BJ (cell line): ENCODE measurements around the gene CHID1. TPM values are rescaled to one million over a fixed set of nuclear protein-coding genes. Genes with fewer than 3 reads are reported as not detected.

ENCODE experiments used
- CTCF ChIA-PET: fragments of 350-600 bp; formaldehyde crosslinking; extraction: SDS; loops from one replicate; lab custom pipeline; 2021; ENCODE audit warnings: antibody characterized with exemption, inconsistent platforms; lab: Yijun Ruan, JAX
- POLR2A ChIA-PET: fragments of 300-600 bp; sonication (Branson Sonifier 250); formaldehyde crosslinking; extraction: SDS; loops from one replicate; lab custom pipeline; 2021; ENCODE audit warnings: antibody characterized with exemption; lab: Charles Lee
- DNase-seq: peaks from one replicate; pipeline ENCODE4 v3.0.0-alpha.2; 2011; ENCODE audit warnings: low read depth
- H3K27me3 ChIP-seq: 2 replicates; pipeline ENCODE4 v1.6.0; 2011; ENCODE audit warnings: low read length; ENCODE audit not compliant: control insufficient read depth, insufficient read depth
- H3K36me3 ChIP-seq: 2 replicates; pipeline ENCODE4 v1.5.1; 2011; ENCODE audit warnings: low read length; ENCODE audit not compliant: control insufficient read depth, insufficient read depth
- H3K4me3 ChIP-seq: 2 replicates; pipeline ENCODE4 v1.5.1; 2011; ENCODE audit warnings: low read depth, mild to moderate bottlenecking, control low read depth, low read length
- polyA plus RNA-seq: library from polyadenylated mRNA; depleted of rRNA; stranded (reverse); fragments of >200 nt; gene quantifications from 2 replicates; pipeline ENCODE4 v1.2.3, GENCODE V29; 2011
- TF ChIP-seq, protein P1 (sequence below): IDR thresholded peaks from 2 replicates; pipeline ENCODE4 v1.5.1; 2011; ENCODE audit warnings: low read depth, mild to moderate bottlenecking, control low read depth, inconsistent platforms, low read length, moderate library complexity; ENCODE audit not compliant: insufficient read depth

The CHID1 gene
- polyA plus RNA-seq, 1 experiment = 178 TPM

DNA sequence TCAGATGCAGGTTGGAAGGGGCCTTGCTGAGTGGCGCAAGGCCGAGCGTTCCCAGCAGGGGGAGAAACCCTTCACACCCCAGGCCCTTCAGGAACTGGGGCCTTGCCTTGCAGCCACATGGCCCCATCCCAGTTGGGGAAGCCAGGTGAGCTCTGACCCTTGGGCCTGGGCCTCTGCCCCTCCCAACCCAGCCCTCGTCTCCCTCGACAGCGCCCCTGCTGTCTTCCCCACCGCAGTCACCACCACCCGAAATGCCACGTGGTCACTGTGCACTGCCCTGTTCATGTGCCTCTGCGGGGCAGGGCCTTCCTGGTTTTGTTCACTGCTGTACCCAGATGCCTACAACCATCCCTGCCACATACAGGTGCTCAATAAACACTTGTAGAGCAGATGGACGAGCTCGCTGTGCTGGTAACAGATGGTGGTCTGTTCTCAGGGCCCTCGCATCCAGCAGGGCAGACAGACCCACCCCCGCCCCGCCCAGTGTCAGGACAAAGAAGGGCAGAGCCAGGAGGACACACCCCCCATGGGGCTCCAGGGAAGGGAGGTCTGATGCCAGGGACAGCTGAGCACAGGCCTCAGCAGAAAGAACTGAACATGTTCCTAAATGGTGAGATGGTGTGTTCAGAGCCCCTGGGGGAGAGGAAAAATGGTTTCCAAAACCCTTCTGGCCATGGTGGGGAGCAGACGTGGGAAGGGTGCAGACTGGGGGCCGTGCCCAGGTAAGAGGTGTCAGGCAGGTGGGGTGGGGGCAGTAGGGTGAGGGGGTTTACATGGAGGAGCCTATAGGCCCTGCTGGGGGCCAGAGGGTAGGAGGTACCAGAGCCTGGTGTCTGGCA lies 72.0 kb downstream of the CHID1 start:
- H3K36me3 ChIP-seq = peaks cover 46% of the 10 kb centered on the region

DNA sequence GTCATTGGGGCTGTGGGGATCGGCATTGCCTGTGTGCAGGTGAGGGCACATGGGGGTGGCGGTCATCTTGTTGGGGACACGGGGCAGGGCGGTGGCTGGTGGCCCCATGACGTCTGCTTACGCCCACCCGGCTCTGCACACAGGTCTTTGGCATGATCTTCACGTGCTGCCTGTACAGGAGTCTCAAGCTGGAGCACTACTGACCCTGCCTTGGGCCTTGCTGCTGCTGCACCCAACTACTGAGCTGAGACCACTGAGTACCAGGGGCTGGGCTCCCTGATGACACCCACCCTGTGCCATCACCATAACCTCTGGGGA lies 72.7 kb downstream of the CHID1 start:
- Histone ChIP-seq H3K4me3 (no peak overlapping the region), H3K36me3 (peaks cover 46% of the 10 kb centered on the region), H3K27me3 (no peaks in the 10 kb centered on the region)
- ChIA-PET CTCF (interaction anchor here (1.3 kb wide), 1 partner anchor 9 kb away, joined by 3 read pairs; no protein-coding TSS in a partner anchor), POLR2A (no interaction called here)
- TF ChIP-seq, protein P1, sequence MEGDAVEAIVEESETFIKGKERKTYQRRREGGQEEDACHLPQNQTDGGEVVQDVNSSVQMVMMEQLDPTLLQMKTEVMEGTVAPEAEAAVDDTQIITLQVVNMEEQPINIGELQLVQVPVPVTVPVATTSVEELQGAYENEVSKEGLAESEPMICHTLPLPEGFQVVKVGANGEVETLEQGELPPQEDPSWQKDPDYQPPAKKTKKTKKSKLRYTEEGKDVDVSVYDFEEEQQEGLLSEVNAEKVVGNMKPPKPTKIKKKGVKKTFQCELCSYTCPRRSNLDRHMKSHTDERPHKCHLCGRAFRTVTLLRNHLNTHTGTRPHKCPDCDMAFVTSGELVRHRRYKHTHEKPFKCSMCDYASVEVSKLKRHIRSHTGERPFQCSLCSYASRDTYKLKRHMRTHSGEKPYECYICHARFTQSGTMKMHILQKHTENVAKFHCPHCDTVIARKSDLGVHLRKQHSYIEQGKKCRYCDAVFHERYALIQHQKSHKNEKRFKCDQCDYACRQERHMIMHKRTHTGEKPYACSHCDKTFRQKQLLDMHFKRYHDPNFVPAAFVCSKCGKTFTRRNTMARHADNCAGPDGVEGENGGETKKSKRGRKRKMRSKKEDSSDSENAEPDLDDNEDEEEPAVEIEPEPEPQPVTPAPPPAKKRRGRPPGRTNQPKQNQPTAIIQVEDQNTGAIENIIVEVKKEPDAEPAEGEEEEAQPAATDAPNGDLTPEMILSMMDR = no peak
- DNase-seq = no peak

More for the DNA sequence above, 72.0 kb downstream of the CHID1 start:
- TF ChIP-seq, protein P1 = peak; percentile 31
- ChIA-PET CTCF (interaction anchor here (0.7 to 1.3 kb wide), 3 partner anchors 9 to 60 kb away, joined by 3 read pairs; no protein-coding TSS in a partner anchor), POLR2A (no interaction called here)
- no peak for DNase-seq
- no peak overlapping the region for H3K4me3 ChIP-seq
- no peaks in the 10 kb centered on the region for H3K27me3 ChIP-seq

DNA sequence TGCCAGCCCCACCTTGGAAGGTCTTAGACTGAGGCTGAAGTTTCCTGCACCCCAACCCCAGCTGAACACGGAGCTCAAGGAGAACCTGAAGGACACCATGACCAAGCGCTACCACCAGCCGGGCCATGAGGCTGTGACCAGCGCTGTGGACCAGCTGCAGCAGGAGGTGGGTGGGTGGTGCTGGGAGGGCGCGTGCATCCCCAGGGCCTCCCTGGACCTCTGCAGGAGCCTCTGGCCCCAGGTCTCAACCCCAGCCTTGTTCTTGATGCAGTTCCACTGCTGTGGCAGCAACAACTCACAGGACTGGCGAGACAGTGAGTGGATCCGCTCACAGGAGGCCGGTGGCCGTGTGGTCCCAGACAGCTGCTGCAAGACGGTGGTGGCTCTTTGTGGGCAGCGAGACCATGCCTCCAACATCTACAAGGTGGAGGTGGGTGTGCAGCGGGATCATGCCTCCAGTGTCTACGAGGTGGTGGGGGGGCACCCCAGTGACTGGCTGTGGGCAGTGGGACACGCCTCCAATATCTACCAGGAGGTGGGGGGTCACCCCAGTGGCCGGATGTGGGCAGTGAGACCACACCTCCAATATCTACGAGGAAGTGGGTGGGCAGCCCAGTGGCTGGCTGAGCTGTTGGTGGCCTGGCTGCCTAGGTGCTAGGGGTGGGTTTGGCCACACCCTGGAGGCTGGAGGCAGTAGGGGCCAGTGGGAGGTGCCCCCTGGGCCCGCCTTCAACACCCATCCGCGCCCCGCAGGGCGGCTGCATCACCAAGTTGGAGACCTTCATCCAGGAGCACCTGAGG lies 73.2 kb downstream of the CHID1 start:
- CTCF ChIA-PET = interaction anchor here (1.3 kb wide), 1 partner anchor 8 kb away, joined by 3 read pairs; no protein-coding TSS in a partner anchor
- H3K27me3 ChIP-seq = no peaks in the 10 kb centered on the region
- POLR2A ChIA-PET = no interaction called here
- peaks cover 46% of the 10 kb centered on the region for H3K36me3 ChIP-seq
- TF ChIP-seq, protein P1 = no peak
- no peak overlapping the region for H3K4me3 ChIP-seq
- DNase-seq = no peak

DNA sequence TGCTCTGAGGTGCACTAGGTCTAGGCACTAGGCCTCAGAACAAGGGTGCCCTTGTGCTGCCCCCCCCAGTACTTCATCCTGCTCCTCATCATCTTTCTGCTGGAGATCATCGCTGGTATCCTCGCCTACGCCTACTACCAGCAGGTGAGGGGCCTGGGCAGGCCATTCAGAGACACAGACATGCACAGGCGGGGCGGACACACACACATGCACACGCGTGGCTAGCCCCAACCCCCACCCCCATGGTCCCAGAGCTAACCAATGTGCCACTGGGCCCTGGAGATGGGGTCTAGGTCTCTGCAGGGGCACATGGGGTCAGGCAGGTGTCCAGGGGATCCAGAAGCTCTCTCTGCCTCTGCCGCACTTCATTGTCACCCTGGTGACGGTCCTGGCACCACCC lies 73.9 kb downstream of the CHID1 start:
- Histone ChIP-seq H3K36me3 (peaks cover 46% of the 10 kb centered on the region), H3K4me3 (no peak overlapping the region), H3K27me3 (no peaks in the 10 kb centered on the region)
- POLR2A ChIA-PET = interaction anchor here (0.5 kb wide), 1 partner anchor 91 kb away, joined by 3 read pairs; no protein-coding TSS in a partner anchor
- TF ChIP-seq, protein P1 = no peak
- no peak for DNase-seq
- CTCF ChIA-PET = no interaction called here

DNA sequence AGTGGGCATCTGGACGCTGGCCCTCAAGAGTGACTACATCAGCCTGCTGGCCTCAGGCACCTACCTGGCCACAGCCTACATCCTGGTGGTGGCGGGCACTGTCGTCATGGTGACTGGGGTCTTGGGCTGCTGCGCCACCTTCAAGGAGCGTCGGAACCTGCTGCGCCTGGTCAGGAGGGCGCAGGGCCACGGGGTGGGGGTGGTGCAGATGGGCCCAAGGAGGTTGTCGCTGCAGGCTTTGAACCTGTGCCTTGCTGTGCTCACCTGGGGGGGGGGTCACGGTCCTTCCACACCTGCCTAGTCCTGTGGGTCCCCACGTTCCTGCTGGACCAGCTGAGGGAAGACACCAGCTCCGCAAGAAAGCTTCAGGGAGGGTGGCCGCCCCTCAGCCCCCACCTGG lies 74.3 kb downstream of the CHID1 start:
- Histone ChIP-seq H3K27me3 (no peaks in the 10 kb centered on the region), H3K4me3 (no peak overlapping the region), H3K36me3 (peaks cover 46% of the 10 kb centered on the region)
- DNase-seq = no peak
- CTCF ChIA-PET = no interaction called here
- TF ChIP-seq, protein P1 = no peak
- POLR2A ChIA-PET = interaction anchor here (0.5 kb wide), 1 partner anchor 91 kb away, joined by 3 read pairs; no protein-coding TSS in a partner anchor
